ENCODE data around the gene PLGRKT.

Gene PLGRKT

GRCh38 chr9:5364294-5365024 is 73.3 kb downstream of the PLGRKT start:
- DNase-seq: no peak
- TF ChIP-seq, protein P1, sequence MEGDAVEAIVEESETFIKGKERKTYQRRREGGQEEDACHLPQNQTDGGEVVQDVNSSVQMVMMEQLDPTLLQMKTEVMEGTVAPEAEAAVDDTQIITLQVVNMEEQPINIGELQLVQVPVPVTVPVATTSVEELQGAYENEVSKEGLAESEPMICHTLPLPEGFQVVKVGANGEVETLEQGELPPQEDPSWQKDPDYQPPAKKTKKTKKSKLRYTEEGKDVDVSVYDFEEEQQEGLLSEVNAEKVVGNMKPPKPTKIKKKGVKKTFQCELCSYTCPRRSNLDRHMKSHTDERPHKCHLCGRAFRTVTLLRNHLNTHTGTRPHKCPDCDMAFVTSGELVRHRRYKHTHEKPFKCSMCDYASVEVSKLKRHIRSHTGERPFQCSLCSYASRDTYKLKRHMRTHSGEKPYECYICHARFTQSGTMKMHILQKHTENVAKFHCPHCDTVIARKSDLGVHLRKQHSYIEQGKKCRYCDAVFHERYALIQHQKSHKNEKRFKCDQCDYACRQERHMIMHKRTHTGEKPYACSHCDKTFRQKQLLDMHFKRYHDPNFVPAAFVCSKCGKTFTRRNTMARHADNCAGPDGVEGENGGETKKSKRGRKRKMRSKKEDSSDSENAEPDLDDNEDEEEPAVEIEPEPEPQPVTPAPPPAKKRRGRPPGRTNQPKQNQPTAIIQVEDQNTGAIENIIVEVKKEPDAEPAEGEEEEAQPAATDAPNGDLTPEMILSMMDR (IDR thresholded peaks at IDR 0.05; ENCODE audit: low read depth, low read length): no peak
- H3K4me3 ChIP-seq (ENCODE audit: low read depth, low read length): no peak overlapping the region
- H3K36me3 ChIP-seq: no peaks in the 10 kb centered on the region
- no peak overlapping the region for H3K27ac ChIP-seq
- no peaks in the 10 kb centered on the region for H3K9me3 ChIP-seq (ENCODE audit: severe bottlenecking)
- no peaks in the 10 kb centered on the region for H3K27me3 ChIP-seq (ENCODE audit: insufficient read depth, low read depth, severe bottlenecking)

DNA sequence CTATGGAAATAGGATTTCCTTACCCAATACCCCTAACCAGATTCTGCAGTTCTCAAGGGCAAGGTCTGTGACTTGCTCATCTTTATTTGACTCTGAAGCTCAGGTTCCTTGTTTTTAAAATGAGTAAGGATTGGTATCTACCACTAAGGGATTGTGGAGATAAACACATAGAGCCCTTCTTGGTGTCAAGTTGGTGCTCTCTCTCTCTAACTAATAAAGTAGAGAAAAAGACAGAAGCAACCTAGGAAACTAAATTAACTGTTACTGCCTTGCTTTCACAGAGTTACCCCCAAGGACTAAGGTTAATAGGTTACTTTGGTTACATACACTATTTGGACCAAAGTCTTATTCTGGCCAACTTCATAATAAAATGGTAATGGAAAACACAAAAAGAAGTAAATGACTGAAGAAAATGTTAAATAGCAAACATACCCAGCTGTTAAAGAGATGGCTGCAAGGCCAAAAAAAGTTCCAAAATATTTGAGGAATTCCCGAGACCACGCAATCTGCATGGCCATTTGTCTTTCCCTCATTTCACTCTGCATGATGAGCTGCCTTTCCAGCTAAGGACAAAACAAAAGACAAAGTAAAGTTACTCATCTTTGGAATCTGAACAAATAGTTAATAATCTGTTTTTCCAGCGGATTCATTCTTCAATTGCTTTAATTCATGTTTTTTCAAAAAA is 76.3 kb downstream of the PLGRKT start:
- H3K9me3 ChIP-seq (ENCODE audit: severe bottlenecking): no peaks in the 10 kb centered on the region
- TF ChIP-seq, protein P1 (IDR thresholded peaks at IDR 0.05; ENCODE audit: low read depth, low read length): no peak
- H3K27me3 ChIP-seq (ENCODE audit: insufficient read depth, low read depth, severe bottlenecking): no peaks in the 10 kb centered on the region
- no peaks in the 10 kb centered on the region for H3K36me3 ChIP-seq
- H3K4me3 ChIP-seq (ENCODE audit: low read depth, low read length): no peak overlapping the region
- no peak for DNase-seq
- no peak overlapping the region for H3K27ac ChIP-seq

GRCh38 chr9:5360341-5360740 is 77.4 kb downstream of the PLGRKT start:
- no peak overlapping the region for H3K27ac ChIP-seq
- TF ChIP-seq, protein P1 (IDR thresholded peaks at IDR 0.05; ENCODE audit: low read depth, low read length): no peak
- no peaks in the 10 kb centered on the region for H3K9me3 ChIP-seq (ENCODE audit: severe bottlenecking)

GRCh38 chr9:5357431-5358105 is 80.2 kb downstream of the PLGRKT start:
- H3K9me3 ChIP-seq (ENCODE audit: severe bottlenecking): no peaks in the 10 kb centered on the region
- DNase-seq: no peak
- no peak overlapping the region for H3K4me3 ChIP-seq (ENCODE audit: low read depth, low read length)
- H3K36me3 ChIP-seq: no peaks in the 10 kb centered on the region
- no peak overlapping the region for H3K27ac ChIP-seq
- H3K27me3 ChIP-seq (ENCODE audit: insufficient read depth, low read depth, severe bottlenecking): no peaks in the 10 kb centered on the region
- TF ChIP-seq, protein P1 (IDR thresholded peaks at IDR 0.05; ENCODE audit: low read depth, low read length): no peak

More at GRCh38 chr9:5360341-5360740, 77.4 kb downstream of the PLGRKT start:
- no peak for DNase-seq
- Histone ChIP-seq H3K4me3 (ENCODE audit: low read depth, low read length) (no peak overlapping the region), H3K27me3 (ENCODE audit: insufficient read depth, low read depth, severe bottlenecking) (no peaks in the 10 kb centered on the region), H3K36me3 (no peaks in the 10 kb centered on the region)

DNA sequence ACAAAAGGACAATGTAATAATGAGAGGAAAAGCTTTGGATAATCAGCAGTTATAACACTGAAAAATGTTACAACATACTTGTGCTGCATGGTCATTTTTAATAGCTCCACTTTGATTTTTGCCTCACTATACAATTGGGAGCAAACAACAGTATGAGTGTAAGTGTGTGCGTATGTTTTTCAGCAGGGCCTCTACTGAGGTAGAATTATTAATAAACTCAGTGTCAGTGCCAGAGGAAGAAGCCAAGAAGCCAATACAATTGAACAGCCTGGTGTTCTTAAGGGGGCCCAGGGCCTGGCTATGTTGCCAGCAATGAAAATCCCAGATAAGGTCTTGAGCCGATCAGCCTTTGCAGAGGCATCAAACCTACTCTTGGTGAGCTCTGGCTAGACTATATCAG is 81.9 kb downstream of the PLGRKT start:
- no peak overlapping the region for H3K27ac ChIP-seq
- H3K36me3 ChIP-seq: no peaks in the 10 kb centered on the region
- TF ChIP-seq, protein P1 (IDR thresholded peaks at IDR 0.05; ENCODE audit: low read depth, low read length): no peak
- no peak for DNase-seq
- H3K9me3 ChIP-seq (ENCODE audit: severe bottlenecking): no peaks in the 10 kb centered on the region
- no peak overlapping the region for H3K4me3 ChIP-seq (ENCODE audit: low read depth, low read length)
- no peaks in the 10 kb centered on the region for H3K27me3 ChIP-seq (ENCODE audit: insufficient read depth, low read depth, severe bottlenecking)

Measured in WERI-Rb-1 (cell line).